Fibroblast of the aortic adventitia (primary cell): ENCODE measurements around the gene GARS1. TPM values are rescaled to one million over a fixed set of nuclear protein-coding genes. Genes with fewer than 3 reads are reported as not detected.

Experiments used
- DNase-seq: peaks from one replicate; pipeline ENCODE4 v3.0.0-alpha.2; 2010; ENCODE audit warnings: low read depth
- H3K4me3 ChIP-seq: 2 replicates; pipeline ENCODE4 v1.5.1; 2011; ENCODE audit warnings: low read depth, mild to moderate bottlenecking, control low read depth, low read length, moderate library complexity
- CTCF ChIP-seq: IDR thresholded peaks from 2 replicates; pipeline ENCODE4 v1.5.1; 2011; ENCODE audit warnings: mild to moderate bottlenecking, low read length, control low read depth, inconsistent platforms; ENCODE audit not compliant: insufficient read depth
- total RNA-seq: library from RNA; depleted of rRNA; stranded (reverse); fragments of >200 nt; gene quantifications from 2 replicates; pipeline ENCODE4 v1.2.3, GENCODE V29; 2012; ENCODE audit warnings: low replicate concordance

The GARS1 gene
- total RNA-seq, 1 donor = 452 TPM

DNA sequence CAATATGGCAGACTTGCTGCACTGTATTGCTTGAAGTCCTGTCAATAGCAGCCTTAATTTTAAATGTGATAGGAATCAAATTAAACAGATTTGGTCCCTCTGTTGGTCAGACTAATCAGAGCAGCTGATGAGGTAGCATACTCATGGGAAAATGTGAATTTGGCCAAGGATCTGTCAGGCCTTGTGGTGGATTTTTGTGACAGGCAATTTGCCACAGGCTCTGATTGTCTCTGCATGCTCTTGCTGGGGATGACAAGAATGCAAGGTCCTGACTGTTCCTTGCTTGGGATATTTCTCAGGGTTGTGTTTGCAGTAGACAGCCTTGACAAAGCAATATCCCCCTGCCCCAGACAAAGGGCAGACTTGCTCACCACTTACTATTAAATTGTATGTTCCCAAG lies 41.5 kb upstream of the GARS1 start:
- no peak for DNase-seq
- no peak for TF ChIP-seq CTCF
- no peak overlapping the region for H3K4me3 ChIP-seq

- TF ChIP-seq CTCF = no peak
- no peak for DNase-seq
- no peak overlapping the region for H3K4me3 ChIP-seq
These were observed 41.1 kb upstream of the GARS1 start for GRCh38 chr7:30553546-30553945.

DNA sequence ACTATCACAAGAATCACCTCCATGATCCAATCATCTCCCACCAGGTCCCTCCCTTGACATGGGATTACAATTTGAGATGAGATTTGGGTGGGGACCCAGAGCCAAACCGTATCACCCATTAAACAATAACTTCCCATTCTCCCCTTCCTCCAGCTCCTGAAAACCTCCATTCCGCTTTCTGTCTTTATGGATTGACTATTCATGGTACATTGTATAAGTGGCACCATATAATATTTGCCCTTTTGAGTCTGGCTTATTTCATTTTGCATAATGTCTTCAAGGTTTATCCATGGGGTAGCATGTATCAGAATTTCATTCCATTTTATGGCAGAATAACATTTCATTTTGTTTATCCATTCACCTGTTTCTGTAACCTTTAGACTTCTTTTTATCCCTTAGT lies 39.2 kb upstream of the GARS1 start:
- H3K4me3 ChIP-seq = no peak overlapping the region
- DNase-seq = no peak
- no peak for TF ChIP-seq CTCF

- peak; percentile 41 for DNase-seq
- H3K4me3 ChIP-seq = no peak overlapping the region
- no peak for TF ChIP-seq CTCF
These were observed 37.8 kb upstream of the GARS1 start for GRCh38 chr7:30556840-30557239.

DNA sequence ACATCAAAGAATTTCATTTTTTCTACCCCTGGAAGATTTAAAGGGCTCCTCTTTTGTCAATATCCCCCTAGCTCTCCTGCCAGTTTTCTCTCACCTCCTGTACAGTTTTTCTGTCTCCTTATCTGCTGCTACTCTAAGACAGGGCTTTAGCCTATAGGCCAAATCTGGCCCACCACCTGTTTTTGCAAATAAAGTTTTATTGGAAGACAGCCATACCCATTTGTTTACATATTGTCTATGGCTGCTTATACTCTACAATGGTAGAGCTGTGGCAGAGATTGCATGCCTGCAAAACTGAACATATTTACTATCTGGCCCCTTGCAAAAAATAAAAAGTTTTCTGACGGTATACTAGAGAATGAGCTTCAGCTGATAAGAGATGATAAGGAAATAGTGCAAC lies 37.4 kb upstream of the GARS1 start:
- no peak for DNase-seq
- no peak for TF ChIP-seq CTCF
- no peak overlapping the region for H3K4me3 ChIP-seq

GRCh38 chr7:30559611-30560010 lies 35.1 kb upstream of the GARS1 start:
- peak; percentile 61 for DNase-seq
- TF ChIP-seq CTCF = no peak
- H3K4me3 ChIP-seq = no peak overlapping the region

- no peak overlapping the region for H3K4me3 ChIP-seq
- DNase-seq = peak; percentile 41
- TF ChIP-seq CTCF = no peak
These were observed 33.3 kb upstream of the GARS1 start for GRCh38 chr7:30561389-30561788.
